ENCODE data around the gene APOL3. TPM values are rescaled to one million over a fixed set of nuclear protein-coding genes. Genes with fewer than 3 reads are reported as not detected.
"Not testable (repeated sequence)": the region's sequence is repeated elsewhere in the genome, so short reads cannot be mapped to it uniquely, and the experiment has no call there.

APOL3 gene
- total RNA-seq, 1 donor, result 17.4 TPM

DNA sequence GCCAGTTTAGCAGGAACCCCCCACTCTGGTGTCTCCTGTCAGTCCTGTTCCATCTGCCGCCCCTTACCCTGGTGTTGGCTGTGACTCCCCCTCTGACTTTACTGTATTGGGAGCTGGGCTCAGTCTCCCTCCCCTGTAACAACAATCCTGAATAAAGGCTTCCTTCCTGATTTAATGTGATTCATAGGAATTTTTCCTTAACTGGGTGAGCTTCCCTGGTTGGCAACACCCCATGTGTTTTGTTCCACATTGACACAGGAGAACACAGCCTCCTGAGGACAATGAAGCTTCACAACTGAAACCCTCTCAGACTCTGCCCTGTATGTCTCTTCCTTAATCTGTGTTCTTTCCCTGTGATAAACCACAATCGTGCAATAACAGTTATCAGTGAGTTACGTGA is 32.6 kb upstream of the APOL3 start:
- H3K4me3 ChIP-seq (ENCODE audit: low read depth, low read length), result no peak overlapping the region
- TF ChIP-seq CTCF (IDR thresholded peaks at IDR 0.05; ENCODE audit: insufficient read depth, low read length), result no peak
- no peak for DNase-seq (ENCODE audit: low read depth)

DNA sequence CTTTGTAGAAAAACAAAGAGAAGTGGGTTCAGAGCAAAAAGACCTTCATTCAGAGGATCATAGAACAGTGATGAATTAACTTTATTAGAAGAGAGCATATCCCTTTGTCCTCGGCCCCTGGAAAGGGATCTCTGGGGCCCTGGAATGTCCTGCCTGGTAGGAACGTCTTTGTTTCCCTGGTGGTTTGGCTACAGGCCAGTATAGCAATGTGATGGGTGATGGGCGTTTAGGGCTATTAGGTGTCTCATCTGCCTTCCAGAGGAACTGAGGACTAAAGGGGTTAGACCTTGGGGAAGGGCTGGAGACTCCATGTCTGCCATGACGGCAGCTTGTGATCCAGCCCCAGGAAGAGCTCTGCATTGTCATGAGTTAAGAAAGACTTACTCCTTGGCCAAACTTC is 32.0 kb upstream of the APOL3 start:
- H3K4me3 ChIP-seq (ENCODE audit: low read depth, low read length), result no peak overlapping the region
- no peak for TF ChIP-seq CTCF (IDR thresholded peaks at IDR 0.05; ENCODE audit: insufficient read depth, low read length)
- no peak for DNase-seq (ENCODE audit: low read depth)

GRCh38 chr22:36191106-36191836 is 30.7 kb upstream of the APOL3 start:
- no peak overlapping the region for H3K4me3 ChIP-seq (ENCODE audit: low read depth, low read length)
- TF ChIP-seq CTCF (IDR thresholded peaks at IDR 0.05; ENCODE audit: insufficient read depth, low read length), result no peak
- peak; percentile 63 for DNase-seq (ENCODE audit: low read depth)

GRCh38 chr22:36187862-36188261 is 27.3 kb upstream of the APOL3 start:
- not testable (repeated sequence) for DNase-seq (ENCODE audit: low read depth); H3K4me3 ChIP-seq (ENCODE audit: low read depth, low read length)

- no peak overlapping the region for H3K4me3 ChIP-seq (ENCODE audit: low read depth, low read length)
- no peak for DNase-seq (ENCODE audit: low read depth)
- no peak for TF ChIP-seq CTCF (IDR thresholded peaks at IDR 0.05; ENCODE audit: insufficient read depth, low read length)
Measured at GRCh38 chr22:36185828-36186624, 25.5 kb upstream of the APOL3 start.

DNA sequence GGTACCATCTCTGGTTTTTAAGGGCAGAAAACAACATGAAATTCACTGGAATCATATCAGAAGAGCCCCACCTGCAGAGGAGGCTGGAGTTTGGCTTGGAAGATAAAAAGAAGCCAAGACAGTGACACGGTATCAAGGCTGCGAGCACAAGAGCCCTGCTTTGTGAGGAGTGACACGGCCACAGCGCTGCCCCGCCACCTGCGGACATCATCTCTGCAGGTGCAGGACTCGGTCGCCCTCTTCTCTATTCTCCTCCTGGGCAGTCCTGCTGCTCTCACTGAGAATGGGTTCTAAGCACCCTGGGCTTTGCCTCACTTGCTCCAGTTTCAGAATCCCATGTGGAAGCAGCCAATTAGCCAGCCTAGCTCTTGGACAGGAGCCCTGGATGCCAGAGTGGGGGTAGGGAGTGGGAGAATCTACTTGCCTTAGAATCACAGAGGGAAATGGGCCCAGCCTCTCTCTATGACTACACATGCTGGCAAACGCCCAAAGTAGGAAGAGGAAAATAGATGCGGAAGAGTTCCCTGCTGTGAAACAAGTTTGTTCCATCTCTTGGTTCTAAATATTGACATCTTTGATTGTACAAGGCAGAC is 24.0 kb upstream of the APOL3 start:
- DNase-seq (ENCODE audit: low read depth), result peak; percentile 78
- no peak for TF ChIP-seq CTCF (IDR thresholded peaks at IDR 0.05; ENCODE audit: insufficient read depth, low read length)
- H3K4me3 ChIP-seq (ENCODE audit: low read depth, low read length), result no peak overlapping the region

DNA sequence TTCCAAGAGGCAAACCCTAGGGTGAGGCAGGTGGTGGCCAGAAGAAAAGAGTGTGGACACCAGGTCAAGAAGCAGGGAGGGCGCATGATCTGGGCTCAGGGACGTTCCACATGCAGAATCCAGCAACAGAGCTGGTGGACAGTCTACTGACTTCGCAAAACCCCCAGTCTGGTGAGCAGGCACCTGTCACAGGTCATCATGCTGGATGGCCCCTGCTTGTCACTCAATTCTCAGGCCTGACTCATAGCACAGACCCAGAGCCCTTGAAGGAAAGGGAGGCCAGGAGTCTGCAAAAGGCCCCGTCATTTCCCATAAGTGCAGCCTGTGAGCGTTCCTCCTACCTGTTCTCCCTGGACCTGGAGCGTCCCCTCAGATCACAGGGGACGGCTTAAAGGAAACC is 22.9 kb upstream of the APOL3 start:
- TF ChIP-seq CTCF (IDR thresholded peaks at IDR 0.05; ENCODE audit: insufficient read depth, low read length), result no peak
- no peak for DNase-seq (ENCODE audit: low read depth)
- no peak overlapping the region for H3K4me3 ChIP-seq (ENCODE audit: low read depth, low read length)
